Mucosa of descending colon (tissue), 3 donors: ENCODE data around the gene CCDC12. TPM values are rescaled to one million over a fixed set of nuclear protein-coding genes. Genes with fewer than 3 reads are reported as not detected.

Experiments
- ATAC-seq: fragments of 200-7000 bp; cut with Tn5 transposase; one replicate; pipeline ENCODE4 v1.9.1; 2020; ENCODE audit warnings: mild to moderate bottlenecking, moderate library complexity
- DNase-seq, 3 donors: peaks; one replicate each; pipeline ENCODE4 v3.0.0-alpha.2; 2020
- H3K36me3 ChIP-seq: fragments of 200-600 bp; one replicate; pipeline ENCODE4 v1.8.0; 2021; ENCODE audit warnings: low read depth, mild to moderate bottlenecking
- H3K4me1 ChIP-seq: fragments of 200-600 bp; one replicate; pipeline ENCODE4 v1.8.0; 2021; ENCODE audit warnings: low read depth, mild to moderate bottlenecking
- H3K4me3 ChIP-seq: fragments of 200-600 bp; one replicate; pipeline ENCODE4 v1.8.0; 2021; ENCODE audit warnings: mild to moderate bottlenecking
- H3K9me3 ChIP-seq: fragments of 200-600 bp; one replicate; pipeline ENCODE4 v1.8.0; 2021; ENCODE audit warnings: mild to moderate bottlenecking
- intact Hi-C, 2 donors: fragments of 100-400 bp; cut with DNase I in 1 of 2; cut with micrococcal nuclease in 1 of 2; formaldehyde crosslinking; loops; one replicate each; pipeline versions ENCODE4 v1.11.0 to v1.11.1; 2022; cut with DNase I, micrococcal nuclease
- total RNA-seq, 3 donors: library from RNA; stranded (reverse); fragmentation: NEBNext Ultra II Directional in 2 of 3; extraction: Animal tissue kit (Norgen Biotek cat#: 25700) in 2 of 3; gene quantifications; one replicate each; pipeline versions ENCODE4 v1.2.1 to v1.2.4, GENCODE V29; 2021 to 2023
- TF ChIP-seq, protein P1 (sequence below): fragments of 200-600 bp; IDR thresholded peaks from one replicate; pipeline ENCODE4 v1.8.0; 2022; ENCODE audit warnings: antibody characterized with exemption, mild to moderate bottlenecking
- donor health status: DM: no; HTN: no; CAD: no; lungs with moderate emphysema.
- donor health status: DM: no; HTN: no; CAD: no.
- donor health status: DM: no; HTN: yes; CAD: no.

The CCDC12 gene
- total RNA-seq, 3 donors from 2014 or later: 40.7 to 59.2 (median 45.0) TPM

DNA sequence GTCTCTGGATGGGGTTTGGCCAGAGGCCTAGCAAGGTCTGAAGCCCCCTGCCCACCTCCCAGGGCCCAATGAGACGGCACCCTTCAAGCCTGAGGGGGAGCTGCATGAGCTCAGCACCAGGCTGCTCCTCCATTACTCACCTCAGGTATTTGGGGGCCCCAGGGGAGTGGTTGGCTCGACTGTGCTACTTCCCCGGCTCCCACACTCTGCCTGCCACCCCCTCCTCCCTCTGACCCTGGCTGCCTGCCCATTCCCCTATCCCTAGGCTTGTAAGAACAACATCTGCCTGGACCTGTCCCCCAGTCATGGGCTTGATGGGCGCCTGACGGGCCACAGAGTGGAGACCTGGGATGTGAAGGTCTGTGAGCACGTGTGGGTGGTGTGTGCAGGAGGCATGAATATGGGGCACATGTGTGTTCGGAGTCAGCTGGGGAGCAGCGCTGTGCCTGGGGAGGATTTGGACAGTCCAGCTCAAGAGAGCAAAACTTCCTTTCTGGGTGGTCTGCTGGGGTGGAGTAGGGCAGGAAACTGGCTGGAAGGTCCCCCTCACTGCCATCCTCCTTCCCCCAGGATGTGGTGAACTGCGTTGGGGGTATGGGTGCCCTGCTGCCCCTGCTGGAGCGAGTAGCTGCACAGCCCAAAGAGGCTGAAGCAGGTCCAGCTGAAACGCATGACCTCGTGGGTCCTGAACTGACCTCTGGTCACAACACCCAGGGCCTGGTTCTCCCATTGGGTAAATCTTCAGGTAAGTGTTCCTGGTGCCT lies 20.3 kb upstream of the CCDC12 start:
- Histone ChIP-seq H3K4me3 (no peak overlapping the region), H3K9me3 (no peaks in the 10 kb centered on the region), H3K4me1 (no peaks in the 10 kb centered on the region), H3K36me3 (peaks cover 6% of the 10 kb centered on the region)
- intact Hi-C loops: loop anchor here (5.0 to 10.0 kb wide), 3 partner anchors 70 to 292 kb away; partner anchors contain the start of gene TMIE (in 1 of the 2)
- DNase-seq (peak in 1 of 3 donors; percentile 29), ATAC-seq (no peak)
- TF ChIP-seq, protein P1, sequence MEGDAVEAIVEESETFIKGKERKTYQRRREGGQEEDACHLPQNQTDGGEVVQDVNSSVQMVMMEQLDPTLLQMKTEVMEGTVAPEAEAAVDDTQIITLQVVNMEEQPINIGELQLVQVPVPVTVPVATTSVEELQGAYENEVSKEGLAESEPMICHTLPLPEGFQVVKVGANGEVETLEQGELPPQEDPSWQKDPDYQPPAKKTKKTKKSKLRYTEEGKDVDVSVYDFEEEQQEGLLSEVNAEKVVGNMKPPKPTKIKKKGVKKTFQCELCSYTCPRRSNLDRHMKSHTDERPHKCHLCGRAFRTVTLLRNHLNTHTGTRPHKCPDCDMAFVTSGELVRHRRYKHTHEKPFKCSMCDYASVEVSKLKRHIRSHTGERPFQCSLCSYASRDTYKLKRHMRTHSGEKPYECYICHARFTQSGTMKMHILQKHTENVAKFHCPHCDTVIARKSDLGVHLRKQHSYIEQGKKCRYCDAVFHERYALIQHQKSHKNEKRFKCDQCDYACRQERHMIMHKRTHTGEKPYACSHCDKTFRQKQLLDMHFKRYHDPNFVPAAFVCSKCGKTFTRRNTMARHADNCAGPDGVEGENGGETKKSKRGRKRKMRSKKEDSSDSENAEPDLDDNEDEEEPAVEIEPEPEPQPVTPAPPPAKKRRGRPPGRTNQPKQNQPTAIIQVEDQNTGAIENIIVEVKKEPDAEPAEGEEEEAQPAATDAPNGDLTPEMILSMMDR: no peak

DNA sequence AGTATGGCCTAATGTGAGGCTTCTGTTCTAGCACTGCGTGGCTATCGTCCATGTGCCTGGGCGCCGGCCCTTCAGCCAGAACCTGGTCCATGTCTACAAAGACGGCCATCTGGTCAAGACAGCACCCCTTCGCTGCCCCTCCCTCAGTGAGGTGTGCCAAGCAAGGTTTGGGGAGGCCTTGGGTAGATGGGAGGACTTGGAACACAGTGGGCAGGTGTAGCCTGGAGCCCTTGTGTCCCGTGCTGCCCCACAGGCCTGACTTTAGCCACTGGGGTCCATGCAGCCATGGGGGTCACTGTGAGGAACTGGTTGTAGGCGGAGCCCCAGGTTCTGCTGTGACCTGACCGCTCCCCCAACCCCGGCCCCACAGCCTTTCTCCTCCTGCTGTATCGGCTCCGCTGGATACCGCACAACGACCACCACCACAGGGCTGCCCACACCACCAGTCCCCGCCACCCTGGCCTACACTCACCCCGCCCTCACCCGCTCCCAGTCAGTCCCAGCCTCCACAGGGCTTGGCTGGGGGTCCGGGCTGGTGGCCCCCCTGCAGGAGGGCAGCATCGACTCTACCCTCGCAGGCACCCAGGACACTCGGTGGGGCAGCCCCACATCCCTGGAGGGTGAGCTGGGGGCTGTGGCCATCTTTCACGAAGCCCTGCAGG lies 19.5 kb upstream of the CCDC12 start:
- TF ChIP-seq, protein P1: no peak
- Histone ChIP-seq H3K9me3 (no peaks in the 10 kb centered on the region), H3K4me3 (no peak overlapping the region), H3K4me1 (no peaks in the 10 kb centered on the region), H3K36me3 (peaks cover 3% of the 10 kb centered on the region)
- ATAC-seq (no peak), DNase-seq (peak in 2 of 3 donors; percentile 21 to 50)
- intact Hi-C loops: loop anchor here (5.0 to 10.0 kb wide), 3 partner anchors 69 to 291 kb away; partner anchors contain the start of gene TMIE (in 1 of the 2)

DNA sequence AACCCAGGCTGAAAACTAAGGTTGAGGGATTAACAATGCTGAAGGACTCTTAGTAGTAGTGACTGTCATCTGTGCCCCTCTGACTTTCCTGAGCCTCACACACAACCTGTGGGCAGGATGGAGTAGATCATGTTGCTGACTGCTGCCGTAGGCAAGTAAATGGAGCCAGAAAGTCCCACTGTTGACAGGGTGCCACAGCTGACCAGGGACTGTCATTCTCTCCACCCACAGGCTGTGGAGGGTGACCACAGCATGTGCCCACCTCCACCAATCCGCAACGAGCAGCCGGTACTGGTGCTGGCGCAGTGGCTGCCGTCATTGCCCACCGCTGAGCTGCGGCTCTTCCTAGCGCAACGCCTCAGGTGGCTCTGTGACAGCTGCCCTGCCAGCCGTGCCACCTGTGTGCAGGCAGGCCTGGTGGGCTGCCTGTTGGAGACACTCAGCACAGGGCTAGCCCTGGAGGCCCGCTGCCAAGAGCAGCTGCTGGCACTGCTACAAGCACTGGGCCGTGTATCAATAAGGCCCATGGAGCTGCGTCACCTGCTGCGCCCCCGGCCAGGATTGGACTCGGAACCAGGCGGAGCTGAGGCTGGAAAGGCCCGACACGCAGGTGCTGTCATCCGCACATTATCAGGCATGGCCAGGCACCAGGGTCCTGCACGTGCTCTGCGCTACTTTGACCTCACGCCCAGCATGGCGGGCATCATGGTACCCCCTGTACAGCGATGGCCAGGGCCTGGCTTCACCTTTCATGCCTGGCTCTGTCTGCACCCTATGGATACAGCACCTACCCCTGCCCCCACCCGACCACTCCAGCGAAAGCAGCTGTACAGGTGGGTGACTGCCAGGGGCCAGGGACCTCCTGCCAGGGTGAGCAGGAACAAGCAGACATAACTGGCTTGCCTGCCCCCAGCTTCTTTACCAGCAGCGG lies 18.5 kb upstream of the CCDC12 start:
- intact Hi-C loops: loop anchor here (5.0 to 10.0 kb wide), 3 partner anchors 68 to 290 kb away; partner anchors contain the start of gene TMIE (in 1 of the 2)
- no peak for ATAC-seq
- DNase-seq: peak in 1 of 3 donors; percentile 17
- H3K9me3 ChIP-seq: no peaks in the 10 kb centered on the region
- no peaks in the 10 kb centered on the region for H3K4me1 ChIP-seq
- H3K36me3 ChIP-seq: no peaks in the 10 kb centered on the region
- H3K4me3 ChIP-seq: no peak overlapping the region
- TF ChIP-seq, protein P1: no peak

DNA sequence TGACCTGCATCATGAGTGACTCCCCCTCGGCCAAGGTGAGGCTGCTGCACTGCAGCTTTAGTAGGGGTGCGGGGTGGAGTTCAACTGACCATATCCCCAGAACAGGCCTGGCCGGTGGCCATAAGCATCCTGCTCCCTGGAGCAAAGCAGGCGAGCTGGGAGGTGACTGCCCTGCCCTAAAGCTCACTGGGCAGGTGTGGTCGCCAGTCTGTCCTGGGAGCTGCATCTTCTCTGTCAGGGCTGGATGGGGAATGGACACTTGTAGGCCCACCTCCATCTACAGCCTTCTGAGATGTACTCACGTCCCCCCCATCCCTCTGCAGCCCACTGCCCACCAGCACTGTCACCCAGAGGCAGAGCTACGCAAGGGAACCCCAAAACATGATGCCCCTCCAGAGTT lies 17.4 kb upstream of the CCDC12 start:
- no peak overlapping the region for H3K4me3 ChIP-seq
- H3K4me1 ChIP-seq: no peaks in the 10 kb centered on the region
- ATAC-seq: no peak
- intact Hi-C loops: loop anchor here in 1 of 2 donors (10.0 kb wide), 1 partner anchor 289 kb away; the partner anchor contains the start of gene TMIE
- DNase-seq: no peak
- no peaks in the 10 kb centered on the region for H3K9me3 ChIP-seq
- TF ChIP-seq, protein P1: no peak
- no peaks in the 10 kb centered on the region for H3K36me3 ChIP-seq

DNA sequence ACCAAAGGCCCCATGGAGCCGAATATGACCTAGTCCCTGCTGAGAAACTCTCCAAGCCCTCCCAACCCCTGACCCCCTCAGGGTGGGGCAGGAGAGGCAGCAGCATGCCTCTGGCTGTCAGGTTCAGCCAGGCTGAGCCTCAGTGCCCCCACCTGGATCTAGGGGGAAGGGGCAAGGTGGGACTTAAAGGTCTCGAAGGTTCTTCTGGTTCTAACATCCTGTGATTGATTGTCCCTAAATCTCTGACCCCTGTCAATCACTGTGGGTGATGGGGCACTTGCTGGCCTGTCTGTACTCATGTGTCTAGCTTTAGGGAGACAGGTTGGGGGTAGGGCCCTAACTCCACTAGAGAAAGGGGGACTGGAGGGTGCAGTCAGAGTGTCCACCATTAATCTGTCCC lies 16.7 kb upstream of the CCDC12 start:
- no peaks in the 10 kb centered on the region for H3K4me1 ChIP-seq
- H3K9me3 ChIP-seq: no peaks in the 10 kb centered on the region
- no peak overlapping the region for H3K4me3 ChIP-seq
- intact Hi-C loops: loop anchor here in 1 of 2 donors (10.0 kb wide), 1 partner anchor 288 kb away; the partner anchor contains the start of gene TMIE
- no peak for DNase-seq
- no peaks in the 10 kb centered on the region for H3K36me3 ChIP-seq
- TF ChIP-seq, protein P1: no peak
- no peak for ATAC-seq
